B cell (primary cell): ENCODE results near the gene VENTX. TPM values are rescaled to one million over a fixed set of nuclear protein-coding genes. Genes with fewer than 3 reads are reported as not detected.

ENCODE experiments used
- ATAC-seq: fragments of 200-7000 bp; cut with Tn5 transposase; one replicate; pipeline ENCODE4 v1.10.0; 2021; ENCODE audit warnings: low read depth, mild to moderate bottlenecking, moderate number of reproducible peaks, moderate library complexity
- CTCF ChIA-PET: fragments of 350-600 bp; sonication (Branson Sonifier 250); formaldehyde crosslinking; loops from one replicate; lab custom pipeline; 2021; ENCODE audit warnings: antibody characterized with exemption, inconsistent platforms; lab: Charles Lee
- POLR2A ChIA-PET: fragments of 350-600 bp; sonication (Branson Sonifier 250); formaldehyde crosslinking; loops from one replicate; lab custom pipeline; 2021; ENCODE audit warnings: antibody characterized with exemption; lab: Charles Lee
- DNase-seq: peaks from one replicate; pipeline ENCODE4 v3.0.0; 2013
- H2AFZ ChIP-seq: 2 replicates; pipeline ENCODE4 v1.6.1; 2012; ENCODE audit warnings: mild to moderate bottlenecking, low read depth, low read length; ENCODE audit not compliant: insufficient read depth, poor library complexity, severe bottlenecking
- H3K27ac ChIP-seq, 2 donors: 1 replicate in 1 of 2; 2 replicates in 1 of 2; pipeline ENCODE4 v1.5.1; 2012 to 2013; ENCODE audit warnings: low read length in 2 of 2, mild to moderate bottlenecking in 2 of 2, moderate library complexity in 1 of 2
- H3K27me3 ChIP-seq, 4 experiments: fragments of 200-600 bp in 1 of 4; sonication (generic) in 1 of 4; replicated peaks in 1 of 4; 1 replicate in 2 of 4; 2 replicates in 2 of 4; pipeline versions ENCODE4 v1.6.1 to v1.7.0; 2013 to 2016; ENCODE audit warnings: low read length in 3 of 4, mild to moderate bottlenecking in 2 of 4, mixed read lengths in 1 of 4, moderate library complexity in 1 of 4; ENCODE audit not compliant: insufficient read depth in 4 of 4, control insufficient read depth in 3 of 4; ENCODE audit errors: control extremely low read depth in 1 of 4
- H3K36me3 ChIP-seq, 2 experiments: replicated peaks in 1 of 2; 1 replicate in 1 of 2; 2 replicates in 1 of 2; pipeline versions ENCODE4 v1.6.1 to v1.7.1; 2013; ENCODE audit warnings: low read length in 1 of 2; ENCODE audit not compliant: insufficient read depth in 2 of 2, control insufficient read depth in 1 of 2; ENCODE audit errors: control extremely low read depth in 1 of 2, extremely low read depth in 1 of 2
- H3K4me1 ChIP-seq, 2 donors: fragments of 200-600 bp in 1 of 2; sonication (generic) in 1 of 2; 1 replicate in 1 of 2; 2 replicates in 1 of 2; pipeline versions ENCODE4 v1.5.1 to v1.6.1; 2013 to 2017; ENCODE audit warnings: low read length in 2 of 2; ENCODE audit not compliant: control insufficient read depth in 2 of 2, insufficient read depth in 2 of 2
- H3K4me2 ChIP-seq: replicated peaks from 2 replicates; pipeline ENCODE3; 2012; ENCODE audit warnings: mild to moderate bottlenecking, low read depth, low read length; ENCODE audit not compliant: poor library complexity, severe bottlenecking
- H3K4me3 ChIP-seq, 5 experiments: fragments of 200-600 bp in 1 of 5; sonication (generic) in 1 of 5; 1 replicate in 3 of 5; 2 replicates in 2 of 5; pipeline versions ENCODE4 v1.5.1 to v1.7.0; 2011 to 2016; ENCODE audit warnings: low read length in 4 of 5, mild to moderate bottlenecking in 4 of 5, low read depth in 2 of 5, control low read depth in 1 of 5, moderate library complexity in 1 of 5; ENCODE audit not compliant: insufficient read depth in 1 of 5; ENCODE audit errors: control extremely low read depth in 1 of 5, extremely low read depth in 1 of 5
- H3K79me2 ChIP-seq: fragments of 200-600 bp; sonication (generic); one replicate; pipeline ENCODE4 v1.6.0; 2016; ENCODE audit warnings: low read length; ENCODE audit not compliant: control insufficient read depth, insufficient read depth
- H3K9ac ChIP-seq: fragments of 200-600 bp; sonication (generic); 2 replicates; pipeline ENCODE4 v1.6.1; 2017; ENCODE audit warnings: mild to moderate bottlenecking, low read length, moderate library complexity
- H3K9me3 ChIP-seq, 3 donors: one replicate each; pipeline versions ENCODE4 v1.6.1 to v1.7.1; 2013; ENCODE audit warnings: low read length in 2 of 3; ENCODE audit not compliant: control insufficient read depth in 2 of 3, insufficient read depth in 1 of 3; ENCODE audit errors: control extremely low read depth in 1 of 3
- H4K20me1 ChIP-seq: 2 replicates; pipeline ENCODE4 v1.6.0; 2012; ENCODE audit warnings: mild to moderate bottlenecking, low read length; ENCODE audit not compliant: insufficient read depth, control insufficient read depth, poor library complexity, severe bottlenecking
- H3K27ac Mint-ChIP-seq: one replicate; pipeline ENCODE4 v1.8.0; 2021; ENCODE audit warnings: mixed read lengths
- H3K27me3 Mint-ChIP-seq: one replicate; pipeline ENCODE4 v1.8.0; 2021; ENCODE audit warnings: mixed read lengths
- H3K4me1 Mint-ChIP-seq: one replicate; pipeline ENCODE4 v1.8.0; 2021; ENCODE audit warnings: mixed read lengths
- H3K4me3 Mint-ChIP-seq: one replicate; pipeline ENCODE4 v1.8.0; 2021; ENCODE audit warnings: mixed read lengths
- H3K9me3 Mint-ChIP-seq: one replicate; pipeline ENCODE4 v1.8.0; 2022; ENCODE audit warnings: mixed read lengths; ENCODE audit not compliant: insufficient read depth
- EZH2 ChIP-seq: IDR thresholded peaks from 2 replicates; pipeline ENCODE4 v1.6.1; 2012; ENCODE audit warnings: borderline replicate concordance, low read depth, mild to moderate bottlenecking, moderate library complexity, low read length; ENCODE audit not compliant: insufficient read depth, poor library complexity, severe bottlenecking
- WGBS: methylation state at CpG from one replicate; pipeline ENCODE4 v1.1.5; 2013; ENCODE audit warnings: missing lambda C conversion rate; ENCODE audit not compliant: insufficient coverage; 5-methylcytosine and 5-hydroxymethylcytosine counted together
- intact Hi-C: fragments of 100-400 bp; cut with micrococcal nuclease; formaldehyde crosslinking; loops from one replicate; pipeline ENCODE4 v1.10.0; 2022
- polyA plus RNA-seq: library from polyadenylated mRNA; depleted of rRNA; stranded (reverse); fragments of >200 nt; gene quantifications from 2 replicates; pipeline ENCODE4 v1.2.3, GENCODE V29; 2012
- total RNA-seq, 2 donors: library from RNA; stranded (reverse); fragments of 120-200 nt in 1 of 2; gene quantifications; 1 replicate in 1 of 2; 2 replicates in 1 of 2; pipeline versions ENCODE4 v1.2.3 to v1.2.4, GENCODE V29; 2013 to 2022
- TF ChIP-seq, protein P1 (sequence below): fragments of 200-600 bp; IDR thresholded peaks from one replicate; pipeline ENCODE4 v1.8.0; 2022; ENCODE audit warnings: antibody characterized with exemption, mild to moderate bottlenecking

The VENTX gene
- total and polyA plus RNA-seq, 2 donors (not counting 1 experiment from before 2014, with no cell fraction given), result 0.82 TPM; not detected in 1

GRCh38 chr10:133214468-133215410, 22.9 kb upstream of the VENTX start:
- H3K27ac Mint-ChIP-seq, result no peak overlapping the region

DNA sequence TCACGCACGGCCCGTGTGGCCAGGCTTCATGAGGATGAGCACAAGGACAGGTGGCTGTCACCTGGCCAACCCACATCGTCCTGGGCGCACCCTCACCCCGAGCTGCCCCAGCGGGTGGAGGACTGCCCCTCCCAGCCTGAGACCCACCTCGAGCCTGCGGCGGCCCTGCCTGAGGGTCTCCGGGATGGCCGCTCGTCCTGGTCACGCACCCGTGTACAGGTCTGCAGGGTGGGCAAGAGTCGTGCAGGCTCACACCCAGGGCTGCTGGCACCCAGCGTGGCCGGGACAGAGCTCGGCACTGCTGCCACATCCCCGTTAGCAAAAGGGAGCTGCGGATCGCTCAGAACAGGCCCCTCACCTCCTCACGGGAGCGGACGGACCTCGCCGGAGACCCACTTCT, 22.1 kb upstream of the VENTX start:
- Histone ChIP-seq H3K27ac (no peak overlapping the region), H3K4me1 (no peaks in the 10 kb centered on the region), H3K4me2 (no peak overlapping the region), H3K9ac (no peak overlapping the region), H3K4me3 (no peak overlapping the region), H3K9me3 (peaks cover 0 to 4% (median 0%) of the 10 kb centered on the region in 3 donors), H3K79me2 (no peaks in the 10 kb centered on the region), H4K20me1 (no peaks in the 10 kb centered on the region), H3K27me3 (peaks cover 0 to 10% (median 2%) of the 10 kb centered on the region in 4 experiments), H2AFZ (no peak overlapping the region), H3K36me3 (no peaks in the 10 kb centered on the region)
- H3K27me3 Mint-ChIP-seq, result peaks cover 17% of the 10 kb centered on the region
- intact Hi-C loops, result no loop called here
- H3K27ac Mint-ChIP-seq, result no peak overlapping the region
- H3K4me3 Mint-ChIP-seq, result no peak overlapping the region
- ATAC-seq (no peak), DNase-seq (no peak)
- WGBS, result 94% methylated on average over 27 of the region's 27 CpGs
- ChIA-PET CTCF (no interaction called here), POLR2A (no interaction called here)
- TF ChIP-seq, protein P1, sequence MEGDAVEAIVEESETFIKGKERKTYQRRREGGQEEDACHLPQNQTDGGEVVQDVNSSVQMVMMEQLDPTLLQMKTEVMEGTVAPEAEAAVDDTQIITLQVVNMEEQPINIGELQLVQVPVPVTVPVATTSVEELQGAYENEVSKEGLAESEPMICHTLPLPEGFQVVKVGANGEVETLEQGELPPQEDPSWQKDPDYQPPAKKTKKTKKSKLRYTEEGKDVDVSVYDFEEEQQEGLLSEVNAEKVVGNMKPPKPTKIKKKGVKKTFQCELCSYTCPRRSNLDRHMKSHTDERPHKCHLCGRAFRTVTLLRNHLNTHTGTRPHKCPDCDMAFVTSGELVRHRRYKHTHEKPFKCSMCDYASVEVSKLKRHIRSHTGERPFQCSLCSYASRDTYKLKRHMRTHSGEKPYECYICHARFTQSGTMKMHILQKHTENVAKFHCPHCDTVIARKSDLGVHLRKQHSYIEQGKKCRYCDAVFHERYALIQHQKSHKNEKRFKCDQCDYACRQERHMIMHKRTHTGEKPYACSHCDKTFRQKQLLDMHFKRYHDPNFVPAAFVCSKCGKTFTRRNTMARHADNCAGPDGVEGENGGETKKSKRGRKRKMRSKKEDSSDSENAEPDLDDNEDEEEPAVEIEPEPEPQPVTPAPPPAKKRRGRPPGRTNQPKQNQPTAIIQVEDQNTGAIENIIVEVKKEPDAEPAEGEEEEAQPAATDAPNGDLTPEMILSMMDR, result no peak
- no peak for TF ChIP-seq EZH2
- H3K9me3 Mint-ChIP-seq, result no peaks in the 10 kb centered on the region
- no peaks in the 10 kb centered on the region for H3K4me1 Mint-ChIP-seq

More at GRCh38 chr10:133214468-133215410, 22.9 kb upstream of the VENTX start:
- H3K4me3 ChIP-seq, result no peak overlapping the region
- peaks cover 0 to 9% (median under 1%) of the 10 kb centered on the region in 4 experiments for H3K27me3 ChIP-seq
- DNase-seq (no peak), ATAC-seq (no peak)
- TF ChIP-seq, protein P1, result no peak
- TF ChIP-seq EZH2, result no peak
- intact Hi-C loops, result no loop called here
- peaks cover 0 to 4% (median 0%) of the 10 kb centered on the region in 3 donors for H3K9me3 ChIP-seq
- POLR2A ChIA-PET, result no interaction called here
- no peak overlapping the region for H3K4me2 ChIP-seq
- H3K4me1 ChIP-seq, result no peaks in the 10 kb centered on the region
- no peaks in the 10 kb centered on the region for H4K20me1 ChIP-seq
- CTCF ChIA-PET, result no interaction called here
- no peaks in the 10 kb centered on the region for H3K79me2 ChIP-seq
- 84% methylated on average over 28 of the region's 28 CpGs for WGBS
- H3K4me1 Mint-ChIP-seq, result no peaks in the 10 kb centered on the region
- H3K9ac ChIP-seq, result no peak overlapping the region
- no peak overlapping the region for H3K4me3 Mint-ChIP-seq
- no peaks in the 10 kb centered on the region for H3K36me3 ChIP-seq
- no peak overlapping the region for H3K27ac ChIP-seq
- no peak overlapping the region for H2AFZ ChIP-seq
- H3K27me3 Mint-ChIP-seq, result peaks cover 17% of the 10 kb centered on the region
- no peaks in the 10 kb centered on the region for H3K9me3 Mint-ChIP-seq
